Measurements from ENCODE around the gene THRB. TPM values are rescaled to one million over a fixed set of nuclear protein-coding genes. Genes with fewer than 3 reads are reported as not detected.

The THRB gene
- total and polyA plus RNA-seq, 9 of the 15 experiments (the other 6 are each of a cell fraction or from before 2014, with no cell fraction given): 1.7 to 14.9 (median 6.9) TPM

GRCh38 chr3:24523988-24524727, 29.5 kb upstream of the THRB start:
- Histone ChIP-seq H3K9ac (ENCODE audit: insufficient read depth in 1 of 2, low read depth in 2 of 2, low read length in 2 of 2) (no peak overlapping the region), H3K36me3 (ENCODE audit: control insufficient read depth, insufficient read depth, low read length) (no peaks in the 10 kb centered on the region), H3K4me2 (ENCODE audit: insufficient read depth, low read length) (no peak overlapping the region), H3K4me1 (replicated peaks in 1 of 2; ENCODE audit: control insufficient read depth in 2 of 2, insufficient read depth in 2 of 2, low read length in 2 of 2) (peaks cover 24 to 28% of the 10 kb centered on the region in 2 experiments), H3K9me1 (ENCODE audit: control insufficient read depth, insufficient read depth, low read length) (no peaks in the 10 kb centered on the region), H3K27me3 (ENCODE audit: control insufficient read depth in 2 of 2, insufficient read depth in 2 of 2, low read length in 2 of 2) (no peaks in the 10 kb centered on the region), H3K4me3 (no peak overlapping the region), H3K9me3 (replicated peaks; ENCODE audit: control insufficient read depth, insufficient read depth, low read depth, low read length) (no peaks in the 10 kb centered on the region), H4K20me1 (replicated peaks; ENCODE audit: control insufficient read depth, insufficient read depth, low read length) (no peaks in the 10 kb centered on the region), H2AFZ (ENCODE audit: low read depth, low read length) (no peak overlapping the region), H3K27ac (ENCODE audit: extremely low read depth, low read depth, low read length) (no peak overlapping the region), H3K79me2 (ENCODE audit: control insufficient read depth, insufficient read depth, low read length) (no peaks in the 10 kb centered on the region)
- intact Hi-C loops (cut with micrococcal nuclease): loop anchor here (10.0 kb wide), 1 partner anchor 121 kb away; no protein-coding TSS in a partner anchor
- DNase-seq (ENCODE audit: extremely low read depth in 1 of 4, low spot score in 3 of 4) (no peak), ATAC-seq (no peak), FAIRE-seq (no peak)
- in situ Hi-C loops (cut with MboI): no loop called here
- BruUV-seq (replicated peaks): no TSS peak
- WGBS (ENCODE audit: insufficient coverage, low coverage, missing lambda C conversion rate): 13% methylated on average over 3 of the region's 3 CpGs
- ChIA-PET CTCF (ENCODE audit: low intra/inter-chr PET ratio) (no interaction called here), POLR2A (interaction anchor here (0.6 kb wide), 1 partner anchor 609 kb away, joined by 3 read pairs; no protein-coding TSS in a partner anchor)
- TF ChIP-seq FOSL1 (tag; conservative IDR thresholded peaks at IDR 0.05) (0 out of 2 replicates have a peak, but pooled peaks have one; percentile 31), TEAD4 (IDR thresholded peaks at IDR 0.05; ENCODE audit: low read length) (0 out of 2 replicates have a peak, but pooled peaks have one; percentile 11), TEAD4 (CRISPR knock-in tag; IDR thresholded peaks at IDR 0.05; ENCODE audit: borderline replicate concordance) (no peak), MIER1 (IDR thresholded peaks at IDR 0.05; ENCODE audit: low read depth) (no peak), HMBOX1 (IDR thresholded peaks at IDR 0.05) (0 out of 2 replicates have a peak, but pooled peaks have one; percentile 29)

Data from K562 (cell line).